Cardiac muscle cell (in vitro differentiated cells and primary cell): ENCODE data around the gene MACO1. TPM values are rescaled to one million over a fixed set of nuclear protein-coding genes. Genes with fewer than 3 reads are reported as not detected.

Experiments
- DNase-seq, 2 donors: peaks; one replicate each; pipeline versions ENCODE4 v3.0.0 to v3.0.0-alpha.2; 2010 to 2017; ENCODE audit warnings: low read depth in 1 of 2, low spot score in 1 of 2
- H3K27ac ChIP-seq: fragments of 200-600 bp; sonication (generic); 2 replicates; pipeline ENCODE4 v1.5.1; 2016
- H3K27me3 ChIP-seq: fragments of 200-600 bp; sonication (generic); 2 replicates; pipeline ENCODE4 v1.6.0; 2016; ENCODE audit warnings: control low read depth
- H3K36me3 ChIP-seq: fragments of 200-600 bp; sonication (generic); 2 replicates; pipeline ENCODE4 v1.5.1; 2016; ENCODE audit warnings: control low read depth
- H3K4me1 ChIP-seq: fragments of 200-600 bp; sonication (generic); 2 replicates; pipeline ENCODE4 v1.8.1; 2017; ENCODE audit warnings: low read depth, mild to moderate bottlenecking, mixed run types
- H3K4me3 ChIP-seq: fragments of 200-600 bp; sonication (generic); 2 replicates; pipeline ENCODE4 v1.5.1; 2016; ENCODE audit warnings: mild to moderate bottlenecking
- H3K9me3 ChIP-seq: fragments of 200-600 bp; sonication (generic); 2 replicates; pipeline ENCODE4 v1.5.1; 2017; ENCODE audit warnings: low read depth, mild to moderate bottlenecking, control low read depth
- CTCF ChIP-seq: IDR thresholded peaks from 2 replicates; pipeline ENCODE4 v1.5.1; 2012; ENCODE audit warnings: low read depth, mild to moderate bottlenecking, low read length
- polyA plus RNA-seq: library from polyadenylated mRNA; unstranded; fragments of >200 nt; fragmentation: Nextera tagmentation; extraction: Ambion mirVana; gene quantifications from 2 replicates; pipeline ENCODE4 v1.2.1, GENCODE V29; 2016
- total RNA-seq: library from RNA; depleted of rRNA; stranded (reverse); fragments of >200 nt; gene quantifications from 2 replicates; pipeline ENCODE4 v1.2.3, GENCODE V29; 2016

Gene MACO1
- total and polyA plus RNA-seq, 2 experiments from 2014 or later, result 10.6 to 13.8 TPM

GRCh38 chr1:25461849-25462248 is 31.2 kb downstream of the MACO1 start:
- TF ChIP-seq CTCF, result no peak
- no peaks in the 10 kb centered on the region for H3K9me3 ChIP-seq
- no peak overlapping the region for H3K4me3 ChIP-seq
- DNase-seq, result no peak
- no peak overlapping the region for H3K27ac ChIP-seq
- H3K4me1 ChIP-seq, result no peaks in the 10 kb centered on the region
- H3K27me3 ChIP-seq, result no peaks in the 10 kb centered on the region
- H3K36me3 ChIP-seq, result peaks cover 7% of the 10 kb centered on the region

DNA sequence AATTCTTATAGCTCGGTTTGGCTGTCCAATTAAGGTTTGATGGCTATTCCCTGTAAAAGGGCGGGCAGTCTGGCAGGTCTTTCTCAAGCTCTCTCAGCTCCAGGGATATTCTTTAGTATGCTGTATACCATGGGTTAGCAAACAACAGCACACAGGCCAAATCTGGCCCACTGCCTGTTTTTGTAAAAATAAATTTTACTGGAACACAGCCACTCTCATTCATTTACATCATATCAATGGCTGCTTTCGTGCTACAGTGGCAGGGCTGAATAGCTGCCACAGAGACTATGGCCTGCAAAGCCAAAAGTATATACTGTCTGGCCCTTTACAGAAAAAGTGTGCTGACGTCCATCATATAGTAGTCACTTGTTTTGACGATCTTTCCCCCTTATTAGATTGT is 32.0 kb downstream of the MACO1 start:
- Histone ChIP-seq H3K27ac (no peak overlapping the region), H3K9me3 (no peaks in the 10 kb centered on the region), H3K4me3 (no peak overlapping the region), H3K36me3 (peaks cover 7% of the 10 kb centered on the region), H3K4me1 (peaks cover 4% of the 10 kb centered on the region), H3K27me3 (no peaks in the 10 kb centered on the region)
- TF ChIP-seq CTCF, result no peak
- DNase-seq, result peak in 1 of 2 donors; percentile 39

GRCh38 chr1:25467193-25467592 is 36.5 kb downstream of the MACO1 start:
- no peak for DNase-seq
- TF ChIP-seq CTCF, result no peak
- peak overlapping the region; percentile 62 for H3K27ac ChIP-seq
- no peaks in the 10 kb centered on the region for H3K36me3 ChIP-seq
- no peaks in the 10 kb centered on the region for H3K27me3 ChIP-seq
- peaks cover 20% of the 10 kb centered on the region for H3K4me1 ChIP-seq
- no peak overlapping the region for H3K4me3 ChIP-seq
- H3K9me3 ChIP-seq, result no peaks in the 10 kb centered on the region

- TF ChIP-seq CTCF, result no peak
- Histone ChIP-seq H3K27me3 (no peaks in the 10 kb centered on the region), H3K4me3 (no peak overlapping the region), H3K9me3 (no peaks in the 10 kb centered on the region), H3K4me1 (peaks cover 24% of the 10 kb centered on the region), H3K27ac (peak overlapping the region; percentile 62), H3K36me3 (no peaks in the 10 kb centered on the region)
- DNase-seq, result no peak
Measured at GRCh38 chr1:25467616-25468015, 36.9 kb downstream of the MACO1 start.

DNA sequence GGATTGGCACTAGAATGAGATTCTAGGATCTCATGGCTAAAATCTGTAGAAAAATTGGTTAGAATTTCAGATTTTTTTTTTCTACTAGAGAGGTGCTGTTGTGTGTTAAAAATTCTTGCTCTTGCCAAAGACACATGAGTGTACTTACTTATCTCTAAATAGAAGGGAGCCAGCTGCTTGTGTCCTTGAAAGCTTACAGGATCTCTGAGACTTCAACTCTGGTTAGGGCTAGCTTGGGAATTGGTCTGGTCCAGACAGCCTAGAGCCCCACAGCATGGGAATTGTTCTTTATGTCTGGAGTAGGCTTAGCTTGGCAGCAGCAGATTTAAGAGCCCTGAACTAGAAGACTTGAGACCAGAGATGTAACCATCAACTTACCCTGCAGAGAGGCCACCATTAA is 37.3 kb downstream of the MACO1 start:
- Histone ChIP-seq H3K4me3 (no peak overlapping the region), H3K27me3 (no peaks in the 10 kb centered on the region), H3K36me3 (no peaks in the 10 kb centered on the region), H3K9me3 (no peaks in the 10 kb centered on the region), H3K4me1 (peaks cover 28% of the 10 kb centered on the region), H3K27ac (peak overlapping the region; percentile 62)
- peak; percentile 72 to 86 for DNase-seq
- no peak for TF ChIP-seq CTCF

GRCh38 chr1:25469177-25469576 is 38.5 kb downstream of the MACO1 start:
- Histone ChIP-seq H3K9me3 (no peaks in the 10 kb centered on the region), H3K36me3 (no peaks in the 10 kb centered on the region), H3K27ac (peak overlapping the region; percentile 62), H3K27me3 (no peaks in the 10 kb centered on the region), H3K4me1 (peaks cover 36% of the 10 kb centered on the region), H3K4me3 (no peak overlapping the region)
- peak in 1 of 2 donors; percentile 33 for DNase-seq
- no peak for TF ChIP-seq CTCF
